Activated CD8-positive, alpha-beta memory T cell treated with anti-CD3 and anti-CD28 coated beads for 24 hours (primary cell): ENCODE measurements around the gene TRMT2B.
"Not testable (repeated sequence)": the region's sequence is repeated elsewhere in the genome, so short reads cannot be mapped to it uniquely, and the experiment has no call there.

Experiments used
- DNase-seq: peaks from one replicate; pipeline ENCODE4 v3.0.0-alpha.2; 2020

Gene TRMT2B, protein sequence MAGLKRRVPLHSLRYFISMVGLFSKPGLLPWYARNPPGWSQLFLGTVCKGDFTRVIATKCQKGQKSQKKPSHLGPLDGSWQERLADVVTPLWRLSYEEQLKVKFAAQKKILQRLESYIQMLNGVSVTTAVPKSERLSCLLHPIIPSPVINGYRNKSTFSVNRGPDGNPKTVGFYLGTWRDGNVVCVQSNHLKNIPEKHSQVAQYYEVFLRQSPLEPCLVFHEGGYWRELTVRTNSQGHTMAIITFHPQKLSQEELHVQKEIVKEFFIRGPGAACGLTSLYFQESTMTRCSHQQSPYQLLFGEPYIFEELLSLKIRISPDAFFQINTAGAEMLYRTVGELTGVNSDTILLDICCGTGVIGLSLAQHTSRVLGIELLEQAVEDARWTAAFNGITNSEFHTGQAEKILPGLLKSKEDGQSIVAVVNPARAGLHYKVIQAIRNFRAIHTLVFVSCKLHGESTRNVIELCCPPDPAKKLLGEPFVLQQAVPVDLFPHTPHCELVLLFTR

GRCh38 chrX:101051549-101052302 lies at the start of gene TRMT2B:
Gene TRMT2B (minus strand): TSS chrX:101052111. CDS start chrX:101042289, 9,822 bp downstream.
- DNase-seq: peak; percentile 85

- DNase-seq: peak; percentile 91
Observed at GRCh38 chrX:101097546-101098453, 45.9 kb upstream of the TRMT2B start, which contains the start of gene CENPI. Gene CENPI (plus strand): TSS chrX:101098204. CDS start chrX:101101071, 2,867 bp downstream.

GRCh38 chrX:101091817-101092216 lies 39.9 kb upstream of the TRMT2B start:
- no peak for DNase-seq

- DNase-seq: no peak
Observed at GRCh38 chrX:101081231-101081630, 29.3 kb upstream of the TRMT2B start.

DNA sequence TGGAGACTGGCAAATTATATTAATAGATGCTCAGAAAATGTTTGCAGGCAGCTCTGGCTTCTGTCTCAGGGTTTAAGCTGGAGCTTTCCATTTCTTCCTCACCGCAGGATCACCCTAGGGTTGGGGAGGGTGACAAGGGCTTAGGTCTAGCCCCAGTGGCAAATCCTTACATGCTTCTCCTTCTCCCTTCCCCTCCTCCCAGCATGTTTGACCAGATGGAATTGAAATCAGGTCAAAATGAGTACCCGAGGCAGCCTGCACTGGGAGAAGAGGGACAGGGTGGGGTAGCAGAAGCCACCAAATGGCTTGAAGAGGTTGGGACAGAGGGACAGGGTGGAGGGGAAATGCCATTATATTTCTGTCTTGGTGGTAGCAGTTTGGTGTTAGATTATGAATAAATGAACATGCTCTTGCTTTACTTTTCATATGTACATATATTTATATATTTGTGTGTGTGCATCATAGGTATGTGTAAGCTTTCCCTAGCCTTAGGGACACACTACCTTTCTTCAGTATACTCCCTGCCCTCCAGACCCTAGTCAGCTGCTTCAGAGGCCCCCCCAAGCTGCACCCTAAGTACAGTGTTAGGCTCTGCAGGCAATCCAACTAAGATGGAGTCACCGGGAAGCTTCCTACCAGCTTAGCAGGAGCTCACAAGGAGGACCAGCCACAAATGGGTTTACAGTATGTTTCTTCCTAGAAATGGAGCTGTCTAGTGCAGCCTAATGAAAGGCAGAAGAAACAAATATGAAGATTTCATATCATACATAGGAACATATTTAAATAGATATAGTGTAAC lies 28.6 kb upstream of the TRMT2B start:
- DNase-seq: no peak

- no peak for DNase-seq
Observed at GRCh38 chrX:101079736-101080270, 27.9 kb upstream of the TRMT2B start.

- no peak for DNase-seq
Observed at GRCh38 chrX:101078716-101079598, 27.0 kb upstream of the TRMT2B start, which contains the start of gene TMEM35A. Gene TMEM35A (plus strand): TSS chrX:101078879. CDS start chrX:101079003, 124 bp downstream.

- no peak for DNase-seq
Observed at GRCh38 chrX:101071582-101071981, 19.7 kb upstream of the TRMT2B start.

- no peak for DNase-seq
Observed at GRCh38 chrX:101062176-101062575, 10.3 kb upstream of the TRMT2B start.

- no peak for DNase-seq
Observed at GRCh38 chrX:101057093-101057714, 5.3 kb upstream of the TRMT2B start.

- DNase-seq: not testable (repeated sequence)
Observed at GRCh38 chrX:101056551-101056950, 4.6 kb upstream of the TRMT2B start.

GRCh38 chrX:101051153-101051548 lies 760 bp downstream of the TRMT2B start:
- no peak for DNase-seq

DNA sequence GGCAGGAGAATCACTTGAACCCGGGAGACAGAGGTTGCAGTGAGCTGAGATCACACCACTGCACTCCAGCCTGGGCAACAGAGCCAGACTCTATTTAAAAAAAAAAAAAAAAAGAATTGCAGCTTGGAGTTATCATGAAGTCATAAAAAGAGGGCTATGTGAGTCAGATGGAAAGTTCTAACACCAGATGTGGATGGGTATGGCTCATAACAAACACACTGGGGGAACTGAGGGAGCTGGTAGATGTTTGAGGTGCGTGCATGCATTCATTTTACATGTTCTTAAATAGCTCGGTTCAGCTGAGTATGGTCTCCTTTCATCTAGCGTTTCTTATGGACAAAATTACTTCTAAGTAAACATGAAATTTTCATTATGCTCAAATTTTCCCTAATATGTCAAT lies 11.7 kb downstream of the TRMT2B start:
- no peak for DNase-seq

DNA sequence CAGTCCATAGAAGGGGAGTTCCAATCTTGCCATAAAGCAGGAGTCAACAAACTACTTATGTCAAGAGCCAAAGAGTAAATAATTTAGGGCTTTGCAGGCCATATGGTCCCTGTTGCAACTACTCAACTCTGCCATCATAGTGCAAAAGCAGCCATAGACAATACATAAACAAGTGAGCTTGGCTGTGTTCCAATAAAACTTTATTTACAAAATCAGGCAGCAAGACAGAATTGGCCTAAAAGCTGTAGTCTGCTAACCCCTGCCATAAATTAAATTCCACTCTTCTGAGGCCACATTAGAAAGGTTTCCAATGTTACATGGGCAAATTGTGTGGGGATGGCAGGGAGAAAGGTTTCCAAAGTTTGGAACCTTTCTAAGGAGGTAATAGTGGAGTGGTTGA lies 14.7 kb downstream of the TRMT2B start:
- DNase-seq: no peak

- DNase-seq: no peak
Observed at GRCh38 chrX:101029665-101030064, 22.2 kb downstream of the TRMT2B start.

GRCh38 chrX:101028562-101028961 lies 23.3 kb downstream of the TRMT2B start:
- no peak for DNase-seq

GRCh38 chrX:101025126-101025525 lies 26.8 kb downstream of the TRMT2B start:
- no peak for DNase-seq

DNA sequence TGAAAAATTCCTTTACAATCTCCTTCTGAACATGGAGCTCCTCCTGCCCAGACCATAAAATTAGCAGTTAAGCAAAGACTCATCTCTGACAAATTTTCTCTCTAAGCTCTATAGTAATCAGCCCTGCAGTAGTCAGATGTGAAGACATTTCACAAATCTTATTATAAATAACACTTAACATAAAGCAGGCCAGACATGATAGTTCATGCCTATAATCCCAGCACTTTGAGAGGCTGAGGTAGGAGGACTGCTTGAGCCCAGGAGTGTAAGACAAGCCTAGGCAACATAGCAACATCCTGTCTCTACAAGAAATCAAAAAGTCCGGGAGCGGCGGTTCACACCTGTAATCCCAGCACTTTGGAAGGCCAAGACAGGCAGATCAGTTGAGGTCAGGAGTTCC lies 29.9 kb downstream of the TRMT2B start:
- DNase-seq: no peak

DNA sequence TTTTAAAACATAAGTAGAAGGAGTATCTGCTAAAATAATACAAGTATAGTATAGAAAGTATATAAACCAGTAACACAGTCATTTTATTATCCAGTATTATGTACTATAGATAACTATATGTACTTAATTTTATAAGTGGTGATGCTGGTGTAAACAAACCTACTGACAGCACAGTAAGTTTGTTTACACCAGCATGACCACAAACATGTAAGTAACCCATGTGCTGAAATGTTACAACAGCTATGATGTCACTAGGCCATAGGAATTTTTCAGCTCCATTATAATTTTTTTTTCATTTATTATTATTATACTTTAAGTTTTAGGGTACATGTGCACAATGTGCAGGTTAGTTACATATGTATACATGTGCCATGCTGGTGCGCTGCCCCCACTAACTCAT lies 39.9 kb downstream of the TRMT2B start:
- DNase-seq: not testable (repeated sequence)

GRCh38 chrX:101009090-101009489 lies 42.8 kb downstream of the TRMT2B start:
- DNase-seq: no peak
